GM13976 (cell line): ENCODE measurements around the gene ARL11.

ENCODE experiments used
- DNase-seq: peaks from one replicate; pipeline ENCODE4 v3.0.0; 2012; ENCODE audit warnings: low spot score
- in situ Hi-C: fragments of 300-500 bp; cut with MboI; formaldehyde crosslinking; loops from one replicate; pipeline ENCODE4 v1.12.0; 2022; ENCODE audit warnings: low sequenced_read_pairs, mixed read lengths, inconsistent platforms; ENCODE audit not compliant: unreplicated experiment
- TF ChIP-seq, protein P1 (sequence below): IDR thresholded peaks from 2 replicates; pipeline ENCODE4 v1.5.1; 2012; ENCODE audit warnings: borderline replicate concordance, mild to moderate bottlenecking; ENCODE audit not compliant: insufficient read depth; ENCODE audit errors: extremely low read depth, missing control alignments, control extremely low read depth

Gene ARL11

GRCh38 chr13:49629196-49629938 lies 1.1 kb downstream of the ARL11 start:
- TF ChIP-seq, protein P1, sequence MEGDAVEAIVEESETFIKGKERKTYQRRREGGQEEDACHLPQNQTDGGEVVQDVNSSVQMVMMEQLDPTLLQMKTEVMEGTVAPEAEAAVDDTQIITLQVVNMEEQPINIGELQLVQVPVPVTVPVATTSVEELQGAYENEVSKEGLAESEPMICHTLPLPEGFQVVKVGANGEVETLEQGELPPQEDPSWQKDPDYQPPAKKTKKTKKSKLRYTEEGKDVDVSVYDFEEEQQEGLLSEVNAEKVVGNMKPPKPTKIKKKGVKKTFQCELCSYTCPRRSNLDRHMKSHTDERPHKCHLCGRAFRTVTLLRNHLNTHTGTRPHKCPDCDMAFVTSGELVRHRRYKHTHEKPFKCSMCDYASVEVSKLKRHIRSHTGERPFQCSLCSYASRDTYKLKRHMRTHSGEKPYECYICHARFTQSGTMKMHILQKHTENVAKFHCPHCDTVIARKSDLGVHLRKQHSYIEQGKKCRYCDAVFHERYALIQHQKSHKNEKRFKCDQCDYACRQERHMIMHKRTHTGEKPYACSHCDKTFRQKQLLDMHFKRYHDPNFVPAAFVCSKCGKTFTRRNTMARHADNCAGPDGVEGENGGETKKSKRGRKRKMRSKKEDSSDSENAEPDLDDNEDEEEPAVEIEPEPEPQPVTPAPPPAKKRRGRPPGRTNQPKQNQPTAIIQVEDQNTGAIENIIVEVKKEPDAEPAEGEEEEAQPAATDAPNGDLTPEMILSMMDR: no peak
- no peak for DNase-seq
- in situ Hi-C loops: no loop called here

DNA sequence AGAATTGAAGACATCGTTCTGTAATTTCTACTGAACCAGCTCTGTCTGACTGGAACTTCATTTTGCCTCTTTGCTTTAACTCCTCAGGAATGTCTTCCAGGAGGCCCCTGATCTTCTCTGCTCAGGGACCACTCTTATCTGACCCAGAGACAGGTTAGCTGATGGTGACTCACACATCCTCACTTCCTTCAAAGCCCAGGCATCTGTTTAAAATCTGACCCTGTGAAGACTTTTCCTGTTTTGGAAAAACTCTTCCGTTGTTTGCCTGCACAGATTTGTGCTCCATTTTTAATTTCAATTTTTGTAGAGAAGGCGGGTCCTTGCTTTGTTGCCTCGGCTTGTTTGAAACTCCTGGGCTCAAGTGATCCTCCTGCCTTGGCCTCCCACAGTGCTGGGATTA lies 1.6 kb downstream of the ARL11 start:
- TF ChIP-seq, protein P1: no peak
- in situ Hi-C loops: no loop called here

DNA sequence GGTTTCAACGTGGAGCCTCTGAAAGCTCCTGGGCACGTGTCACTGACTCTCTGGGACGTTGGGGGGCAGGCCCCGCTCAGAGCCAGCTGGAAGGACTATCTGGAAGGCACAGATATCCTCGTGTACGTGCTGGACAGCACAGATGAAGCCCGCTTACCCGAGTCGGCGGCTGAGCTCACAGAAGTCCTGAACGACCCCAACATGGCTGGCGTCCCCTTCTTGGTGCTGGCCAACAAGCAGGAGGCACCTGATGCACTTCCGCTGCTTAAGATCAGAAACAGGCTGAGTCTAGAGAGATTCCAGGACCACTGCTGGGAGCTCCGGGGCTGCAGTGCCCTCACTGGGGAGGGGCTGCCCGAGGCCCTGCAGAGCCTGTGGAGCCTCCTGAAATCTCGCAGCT lies 2.3 kb downstream of the ARL11 start:
- TF ChIP-seq, protein P1: no peak
- in situ Hi-C loops: no loop called here
- DNase-seq: no peak

More for the DNA sequence above, 1.6 kb downstream of the ARL11 start:
- no peak for DNase-seq

DNA sequence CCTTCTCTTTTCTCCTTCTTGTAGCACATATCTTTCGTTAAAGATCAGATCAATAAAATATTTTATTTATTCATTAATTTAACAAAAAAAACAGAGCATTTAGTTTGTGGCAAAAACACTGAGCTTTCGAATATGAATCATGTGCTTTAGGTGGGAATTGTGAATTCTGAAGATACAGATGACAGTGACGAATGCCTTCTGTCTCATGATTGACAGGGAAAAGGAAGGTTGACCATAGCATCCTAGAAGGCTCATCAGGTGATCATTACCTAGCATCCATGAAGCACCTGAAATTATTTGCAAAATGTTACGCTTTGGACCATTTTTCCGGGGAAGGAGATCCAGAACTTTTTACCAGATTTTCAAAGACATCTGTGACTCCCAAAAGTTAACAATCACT lies 3.8 kb downstream of the ARL11 start:
- no peak for DNase-seq
- TF ChIP-seq, protein P1: no peak
- in situ Hi-C loops: no loop called here

- in situ Hi-C loops: no loop called here
- DNase-seq: no peak
- TF ChIP-seq, protein P1: no peak
These were observed 5.4 kb downstream of the ARL11 start for GRCh38 chr13:49633710-49634109.

DNA sequence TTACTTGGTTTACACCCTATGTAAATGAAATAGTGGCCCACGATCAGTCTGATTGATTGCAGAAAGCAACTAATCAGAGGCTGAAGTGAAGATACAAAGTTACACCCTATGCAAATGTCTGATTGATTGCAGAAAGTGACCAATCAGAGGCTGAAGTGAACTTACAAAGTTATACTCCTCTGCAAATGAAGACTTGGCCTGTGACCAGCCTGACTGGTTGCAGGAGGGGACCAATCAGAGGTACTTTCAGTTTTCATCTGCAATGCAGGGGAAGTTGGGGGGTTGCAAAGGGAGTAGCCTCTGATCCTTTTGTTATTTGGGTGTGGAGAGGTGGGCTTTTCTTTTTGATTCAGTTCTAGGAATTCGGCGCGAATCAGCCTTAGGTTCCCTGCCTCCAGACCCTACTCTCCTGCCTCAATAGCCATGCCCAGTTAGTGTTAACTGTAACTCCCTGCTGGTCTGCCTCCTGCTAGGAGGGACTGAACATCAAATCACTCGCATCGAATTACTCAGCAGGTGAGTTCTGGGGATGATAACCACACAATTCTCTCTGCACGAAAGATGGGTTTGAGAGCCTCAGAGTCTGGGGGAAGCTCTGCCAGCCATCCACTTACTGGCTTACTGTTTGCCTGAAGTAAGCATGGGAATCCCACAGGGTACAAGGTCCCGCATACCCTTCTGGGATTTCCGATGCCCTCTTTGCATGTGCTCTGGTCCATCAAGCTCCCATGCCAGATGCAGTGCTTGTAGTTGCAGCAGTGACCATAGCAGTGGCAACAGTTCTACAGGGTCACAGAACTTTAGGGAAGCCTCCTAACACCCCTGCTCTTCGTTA lies 7.5 kb downstream of the ARL11 start:
- no peak for DNase-seq
- in situ Hi-C loops: no loop called here
- TF ChIP-seq, protein P1: no peak
